AG09309 (cell line): Measurements from ENCODE around the gene SLC38A11.
"Not testable (repeated sequence)": the region's sequence is repeated elsewhere in the genome, so short reads cannot be mapped to it uniquely, and the experiment has no call there.

Experiments used
- DNase-seq: peaks from one replicate; pipeline ENCODE4 v3.0.0-alpha.2; 2010; ENCODE audit warnings: low read depth
- H3K4me3 ChIP-seq: 2 replicates; pipeline ENCODE4 v1.5.1; 2011; ENCODE audit warnings: mild to moderate bottlenecking, low read depth, low read length, moderate library complexity; ENCODE audit not compliant: control insufficient read depth
- TF ChIP-seq, protein P1 (sequence below): IDR thresholded peaks from 2 replicates; pipeline ENCODE4 v1.5.1; 2011; ENCODE audit warnings: mild to moderate bottlenecking, low read depth, low read length, inconsistent platforms; ENCODE audit not compliant: insufficient read depth, control insufficient read depth; ENCODE audit errors: missing control alignments

The SLC38A11 gene

DNA sequence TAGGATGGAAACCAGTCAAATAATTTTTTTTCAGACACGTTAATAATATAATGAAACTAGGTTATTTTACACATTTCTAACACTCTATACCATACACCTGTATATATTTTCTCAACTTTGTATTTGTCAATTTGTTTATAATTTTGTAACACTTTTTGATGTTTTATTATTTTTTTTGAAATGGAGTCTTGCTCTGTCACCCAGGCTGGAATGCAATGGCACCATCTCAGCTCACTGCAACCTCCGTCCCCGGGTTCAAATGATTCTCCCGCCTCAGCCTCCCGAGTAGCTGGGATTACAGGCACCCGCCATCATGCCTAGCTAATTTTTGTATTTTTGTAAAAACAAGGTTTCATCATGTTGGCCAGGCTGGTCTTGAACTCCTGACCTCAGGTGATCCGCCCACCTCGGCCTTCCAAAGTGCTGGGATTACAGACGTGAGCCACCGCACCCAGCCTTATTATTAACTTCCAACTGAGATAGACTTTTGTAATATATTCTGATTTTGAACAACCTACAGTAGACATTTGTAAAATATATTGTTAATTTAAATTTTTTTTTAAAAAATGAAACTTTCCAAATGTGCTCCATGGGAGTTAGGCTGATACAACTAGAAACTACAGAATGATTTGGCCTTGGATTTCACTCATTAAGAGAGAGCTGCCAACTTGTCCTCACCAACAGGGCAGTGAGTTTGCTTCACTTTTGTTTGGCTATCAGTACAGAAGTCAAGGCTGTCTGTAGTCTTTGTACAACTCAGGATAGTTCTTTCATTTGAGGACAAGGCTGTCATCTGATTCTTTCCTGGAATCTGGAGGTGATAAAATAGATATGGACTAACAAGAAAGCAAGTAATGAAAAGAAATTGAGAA is 79.8 kb downstream of the SLC38A11 start:
- no peak overlapping the region for H3K4me3 ChIP-seq
- no peak for DNase-seq
- TF ChIP-seq, protein P1, sequence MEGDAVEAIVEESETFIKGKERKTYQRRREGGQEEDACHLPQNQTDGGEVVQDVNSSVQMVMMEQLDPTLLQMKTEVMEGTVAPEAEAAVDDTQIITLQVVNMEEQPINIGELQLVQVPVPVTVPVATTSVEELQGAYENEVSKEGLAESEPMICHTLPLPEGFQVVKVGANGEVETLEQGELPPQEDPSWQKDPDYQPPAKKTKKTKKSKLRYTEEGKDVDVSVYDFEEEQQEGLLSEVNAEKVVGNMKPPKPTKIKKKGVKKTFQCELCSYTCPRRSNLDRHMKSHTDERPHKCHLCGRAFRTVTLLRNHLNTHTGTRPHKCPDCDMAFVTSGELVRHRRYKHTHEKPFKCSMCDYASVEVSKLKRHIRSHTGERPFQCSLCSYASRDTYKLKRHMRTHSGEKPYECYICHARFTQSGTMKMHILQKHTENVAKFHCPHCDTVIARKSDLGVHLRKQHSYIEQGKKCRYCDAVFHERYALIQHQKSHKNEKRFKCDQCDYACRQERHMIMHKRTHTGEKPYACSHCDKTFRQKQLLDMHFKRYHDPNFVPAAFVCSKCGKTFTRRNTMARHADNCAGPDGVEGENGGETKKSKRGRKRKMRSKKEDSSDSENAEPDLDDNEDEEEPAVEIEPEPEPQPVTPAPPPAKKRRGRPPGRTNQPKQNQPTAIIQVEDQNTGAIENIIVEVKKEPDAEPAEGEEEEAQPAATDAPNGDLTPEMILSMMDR, result no peak

DNA sequence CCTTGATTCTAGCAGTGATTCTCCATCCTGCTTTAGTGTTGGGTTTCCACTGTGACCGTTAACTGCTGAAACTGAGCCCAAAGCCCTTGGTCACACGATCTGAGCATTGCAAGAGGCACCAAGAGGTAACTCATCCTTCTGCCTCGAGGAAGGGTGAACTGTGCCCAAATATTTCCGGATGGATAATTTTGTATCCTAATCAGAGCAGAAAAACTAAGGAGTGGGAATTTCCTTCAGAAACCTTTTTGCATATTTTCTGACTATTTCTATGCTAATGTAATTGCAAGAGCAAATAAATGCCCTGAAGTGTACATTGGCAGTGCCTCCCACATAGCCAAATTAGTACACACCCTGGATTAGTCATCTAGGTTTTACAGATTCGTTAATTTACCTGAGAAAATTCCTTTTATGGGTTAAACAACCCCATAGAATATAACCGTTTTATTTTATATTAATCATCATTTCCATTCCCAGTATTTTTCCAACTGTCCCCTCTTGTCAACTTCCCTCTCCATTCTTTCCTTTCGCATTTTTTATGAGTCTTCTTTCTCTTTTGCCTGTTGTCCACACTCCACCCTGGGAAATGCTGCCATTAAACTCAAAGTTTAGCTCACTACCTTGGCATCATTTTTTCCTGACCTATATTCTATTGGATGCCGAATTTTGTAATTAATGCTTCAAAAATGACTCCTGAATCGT is 82.0 kb downstream of the SLC38A11 start:
- DNase-seq, result no peak
- no peak overlapping the region for H3K4me3 ChIP-seq
- TF ChIP-seq, protein P1, result no peak

DNA sequence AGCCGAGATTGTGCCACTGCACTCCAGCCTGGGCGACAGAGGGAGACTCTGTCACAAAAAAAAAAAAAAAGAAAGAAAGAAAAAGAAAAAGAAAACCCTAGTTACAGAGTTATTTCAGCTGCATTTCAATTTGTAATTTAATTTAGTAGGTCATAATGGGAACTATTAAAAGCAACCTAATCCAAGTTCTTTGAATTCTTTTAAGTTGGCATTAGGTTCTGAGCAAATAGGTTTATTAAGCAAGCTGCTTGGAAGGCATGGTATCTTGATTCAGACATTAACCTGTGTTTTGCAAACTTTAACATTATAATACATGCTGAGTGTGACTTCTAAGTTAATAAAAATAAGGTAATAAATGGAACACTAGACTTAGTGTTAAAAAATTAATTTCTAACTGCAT is 83.9 kb downstream of the SLC38A11 start:
- TF ChIP-seq, protein P1, result no peak
- H3K4me3 ChIP-seq, result no peak overlapping the region
- no peak for DNase-seq

DNA sequence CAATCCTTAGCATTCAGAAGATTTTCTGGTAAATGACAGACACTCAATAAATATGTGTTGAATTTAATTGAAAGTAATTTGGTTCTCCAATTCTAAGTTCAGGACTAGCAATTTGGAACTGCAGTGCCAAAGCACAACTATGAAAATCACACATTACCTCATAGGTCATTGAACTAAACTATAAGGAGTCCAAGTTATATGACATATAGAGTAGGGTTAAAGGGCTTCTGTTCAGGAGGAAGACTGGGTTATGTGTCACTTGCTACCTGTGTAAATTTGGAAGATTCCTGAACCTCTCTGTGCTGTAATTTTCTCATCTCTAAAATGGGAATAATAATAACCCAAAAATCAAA is 85.9 kb downstream of the SLC38A11 start:
- TF ChIP-seq, protein P1, result no peak
- DNase-seq, result no peak
- H3K4me3 ChIP-seq, result no peak overlapping the region

DNA sequence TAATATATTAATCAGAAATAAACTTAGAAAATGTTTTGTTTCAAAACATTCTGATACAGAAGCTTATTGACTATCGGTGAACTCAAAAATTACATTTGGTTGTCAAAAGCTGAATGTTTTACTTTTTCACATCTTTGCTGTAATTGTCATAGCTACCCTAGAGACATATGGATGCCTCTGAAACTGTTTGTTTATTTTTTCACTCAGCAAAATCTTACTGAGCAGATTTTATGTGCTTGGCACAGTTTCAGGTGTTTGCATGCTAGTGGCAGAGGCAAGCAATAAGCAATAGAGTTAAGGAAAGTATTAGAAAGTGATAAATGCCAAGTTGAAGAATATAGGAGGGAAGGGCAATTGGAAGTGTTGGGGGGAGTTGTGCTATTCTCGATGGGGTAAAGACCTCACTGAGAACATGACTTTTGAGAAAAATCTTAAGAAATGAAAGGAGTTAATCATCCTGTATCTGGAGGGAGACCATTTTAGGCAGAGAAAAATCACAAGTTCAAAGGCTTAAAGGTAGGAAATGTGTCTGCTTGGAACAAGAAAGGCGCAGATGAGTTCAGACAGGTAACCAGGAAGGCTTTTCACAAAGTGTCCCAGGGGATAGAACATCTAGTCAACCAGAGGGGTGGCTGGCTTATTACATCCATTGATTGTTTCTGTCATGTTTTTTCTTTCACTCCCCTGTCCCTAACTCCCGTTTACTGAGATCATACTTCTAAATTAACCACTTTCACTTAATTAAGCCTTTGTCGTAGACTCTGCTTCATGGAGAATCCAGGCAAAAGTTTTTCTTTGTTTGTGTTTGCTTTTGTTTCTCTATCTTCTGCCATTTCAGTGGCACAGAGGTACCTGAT is 86.5 kb downstream of the SLC38A11 start:
- no peak for DNase-seq
- no peak overlapping the region for H3K4me3 ChIP-seq
- TF ChIP-seq, protein P1, result no peak

DNA sequence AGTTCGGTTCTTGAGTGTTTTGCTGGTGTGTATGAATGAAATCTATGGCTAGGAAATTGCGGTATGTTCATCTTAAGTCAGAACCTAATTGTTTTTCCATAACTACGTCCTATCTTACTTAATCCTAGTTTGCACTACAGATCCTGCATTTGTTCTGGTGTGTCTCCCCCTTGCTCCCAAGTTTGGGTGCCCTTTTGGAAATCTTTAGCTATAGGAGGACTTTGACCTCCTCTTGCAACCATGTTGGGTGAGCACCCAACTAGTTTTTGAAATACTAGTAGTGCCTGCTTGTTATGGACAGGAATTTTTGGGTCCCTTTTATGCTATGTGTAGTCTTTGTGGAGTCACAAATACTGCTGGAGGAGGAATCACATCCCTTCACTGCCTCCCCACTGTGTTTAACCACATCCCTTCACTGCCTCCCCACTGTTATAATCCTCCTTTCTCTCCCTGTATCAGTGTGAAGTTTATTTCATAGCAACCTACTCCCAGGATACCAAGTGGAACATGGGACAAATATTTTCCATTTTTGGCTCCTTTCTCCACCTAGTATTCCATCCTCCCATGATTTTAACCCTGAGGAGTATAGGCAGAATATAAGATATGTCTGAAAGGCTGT is 87.4 kb downstream of the SLC38A11 start:
- DNase-seq, result no peak
- TF ChIP-seq, protein P1, result no peak
- no peak overlapping the region for H3K4me3 ChIP-seq

DNA sequence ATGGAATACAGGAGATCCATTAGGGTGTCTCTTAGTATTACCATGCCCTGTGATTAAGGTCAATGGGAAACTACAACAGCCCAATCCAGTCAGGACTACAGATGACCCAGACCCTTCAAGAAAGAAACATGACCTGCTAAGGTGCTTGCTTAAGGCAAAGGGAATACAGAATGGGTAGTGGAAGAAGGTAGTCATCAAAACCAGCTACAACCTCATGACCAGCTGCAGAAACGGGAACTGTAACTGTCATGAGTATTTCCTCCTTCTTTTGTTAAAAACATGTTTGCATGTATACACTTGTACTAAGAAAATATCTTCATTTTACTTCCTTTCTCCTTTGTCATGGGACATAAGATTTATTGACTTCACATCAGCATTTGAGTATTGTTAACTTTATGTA is 88.9 kb downstream of the SLC38A11 start:
- not testable (repeated sequence) for H3K4me3 ChIP-seq, DNase-seq
